ENCODE measurements around the gene CISD3.

CISD3 gene, protein sequence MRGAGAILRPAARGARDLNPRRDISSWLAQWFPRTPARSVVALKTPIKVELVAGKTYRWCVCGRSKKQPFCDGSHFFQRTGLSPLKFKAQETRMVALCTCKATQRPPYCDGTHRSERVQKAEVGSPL

DNA sequence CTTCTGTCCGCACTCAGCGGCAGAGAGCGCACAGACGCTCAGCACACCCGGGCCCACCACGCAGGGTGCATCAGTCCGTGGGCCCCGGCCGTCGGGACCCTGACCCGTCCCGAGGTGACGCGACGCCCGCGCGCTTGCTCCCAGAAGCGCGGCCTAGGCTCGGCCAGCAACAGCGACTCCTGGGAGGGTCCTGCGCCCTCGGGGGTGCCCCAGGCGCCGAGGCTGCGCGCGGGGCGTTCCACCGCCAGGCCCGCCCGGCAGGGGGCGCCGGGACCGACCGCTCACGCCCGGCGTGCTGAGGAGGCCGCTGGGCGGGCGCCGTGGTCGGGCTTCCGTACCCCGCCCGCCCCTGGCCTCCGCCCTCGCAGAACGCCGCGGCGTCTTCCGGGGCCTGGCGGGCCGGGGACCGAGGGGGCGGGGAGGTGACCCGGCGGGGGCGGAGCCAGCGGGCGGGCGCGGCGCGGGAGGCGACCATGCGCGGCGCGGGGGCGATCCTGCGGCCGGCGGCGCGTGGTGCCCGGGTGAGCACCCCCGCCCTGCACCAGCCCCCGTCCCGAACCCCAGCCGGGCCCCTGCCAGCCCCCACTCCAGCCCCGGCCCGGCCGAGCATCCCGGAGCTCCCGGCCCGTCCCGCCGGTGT, at the start of gene CISD3:
TSS of gene CISD3 (plus strand) at position 456 of the 640 bp plus-strand sequence. CDS start at position 474, 18 bp downstream.
- peak; percentile 57 to 84 (median 71) for DNase-seq (ENCODE audit: low read depth in 3 of 3)

GRCh38 chr17:38681096-38681495, 49.0 kb upstream of the CISD3 start:
- DNase-seq (ENCODE audit: low read depth in 3 of 3) = no peak

- DNase-seq (ENCODE audit: low read depth in 3 of 3) = no peak
Observed at GRCh38 chr17:38685491-38685890, 44.6 kb upstream of the CISD3 start.

GRCh38 chr17:38687286-38687685, 42.9 kb upstream of the CISD3 start:
- DNase-seq (ENCODE audit: low read depth in 3 of 3) = no peak

GRCh38 chr17:38690386-38690785, 39.8 kb upstream of the CISD3 start:
- DNase-seq (ENCODE audit: low read depth in 3 of 3) = no peak

- DNase-seq (ENCODE audit: low read depth in 3 of 3) = no peak
Observed at GRCh38 chr17:38691154-38691553, 39.0 kb upstream of the CISD3 start.

DNA sequence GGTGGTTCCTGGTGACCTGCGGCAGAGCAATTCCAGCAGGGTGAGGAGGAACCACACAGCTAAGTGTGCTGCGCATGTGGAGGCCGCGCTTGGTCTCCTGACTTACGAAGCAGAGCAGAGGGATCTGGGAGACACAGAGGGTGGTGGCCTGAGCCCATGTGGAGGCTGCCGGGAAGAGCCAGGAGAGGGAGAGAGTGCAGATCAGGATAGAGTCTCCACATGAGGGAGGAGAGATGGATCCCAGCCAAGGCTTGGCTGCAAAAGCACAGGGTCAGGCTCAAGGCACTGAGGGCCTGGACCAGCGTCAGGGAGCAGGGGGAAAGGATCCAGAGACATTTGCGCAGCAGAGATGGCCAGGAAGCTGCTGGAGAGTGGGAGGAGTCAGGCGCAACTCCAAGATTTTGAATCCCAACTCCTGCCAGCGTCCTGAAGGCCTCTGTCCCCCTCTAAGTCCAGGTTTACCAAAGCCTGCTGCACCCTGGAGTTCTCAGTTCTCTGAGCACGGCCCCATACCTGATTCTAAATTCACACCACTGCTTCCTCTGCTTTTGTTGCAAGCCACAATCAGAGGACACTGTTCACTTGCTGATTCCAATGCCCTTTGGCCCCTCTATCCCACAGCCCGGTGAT, 36.3 kb upstream of the CISD3 start:
- no peak for DNase-seq (ENCODE audit: low read depth in 3 of 3)

DNA sequence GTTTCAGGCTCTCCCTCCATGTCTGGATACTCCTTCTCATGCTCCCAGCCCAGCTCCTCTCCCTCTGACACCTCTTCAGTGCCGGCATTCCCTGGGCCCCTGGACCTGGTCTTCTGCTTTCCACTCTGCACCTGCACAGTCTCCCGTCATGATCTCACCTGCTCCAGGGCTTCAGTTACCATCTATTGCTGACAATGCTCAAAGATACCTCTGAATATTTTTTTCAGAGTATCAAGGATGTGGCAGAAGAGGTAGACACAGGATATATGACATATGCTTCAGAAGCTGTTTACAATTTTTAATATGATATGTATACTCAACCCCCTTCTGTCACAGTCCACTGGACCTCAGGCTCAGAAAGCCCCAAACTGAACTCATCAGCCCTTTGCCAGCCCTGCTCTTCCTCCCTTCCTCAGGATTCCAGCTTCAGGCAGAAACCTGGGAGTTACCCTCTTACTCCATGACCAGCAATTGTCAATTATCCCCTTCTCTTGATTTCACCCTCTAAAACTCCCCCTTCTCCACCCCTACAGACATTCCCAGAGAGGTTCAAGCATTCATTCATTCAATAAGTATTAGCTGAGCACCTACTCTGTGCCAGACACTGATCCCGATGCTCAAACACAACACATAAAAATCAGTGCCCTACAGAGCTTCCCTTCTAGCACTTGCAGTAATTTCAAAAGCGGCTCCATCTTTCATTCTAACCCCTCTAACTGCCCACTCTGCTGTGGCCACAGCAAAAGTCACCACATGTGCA, 32.9 kb upstream of the CISD3 start:
- no peak for DNase-seq (ENCODE audit: low read depth in 3 of 3)

- no peak for DNase-seq (ENCODE audit: low read depth in 3 of 3)
Observed at GRCh38 chr17:38698760-38699159, 31.4 kb upstream of the CISD3 start.

DNA sequence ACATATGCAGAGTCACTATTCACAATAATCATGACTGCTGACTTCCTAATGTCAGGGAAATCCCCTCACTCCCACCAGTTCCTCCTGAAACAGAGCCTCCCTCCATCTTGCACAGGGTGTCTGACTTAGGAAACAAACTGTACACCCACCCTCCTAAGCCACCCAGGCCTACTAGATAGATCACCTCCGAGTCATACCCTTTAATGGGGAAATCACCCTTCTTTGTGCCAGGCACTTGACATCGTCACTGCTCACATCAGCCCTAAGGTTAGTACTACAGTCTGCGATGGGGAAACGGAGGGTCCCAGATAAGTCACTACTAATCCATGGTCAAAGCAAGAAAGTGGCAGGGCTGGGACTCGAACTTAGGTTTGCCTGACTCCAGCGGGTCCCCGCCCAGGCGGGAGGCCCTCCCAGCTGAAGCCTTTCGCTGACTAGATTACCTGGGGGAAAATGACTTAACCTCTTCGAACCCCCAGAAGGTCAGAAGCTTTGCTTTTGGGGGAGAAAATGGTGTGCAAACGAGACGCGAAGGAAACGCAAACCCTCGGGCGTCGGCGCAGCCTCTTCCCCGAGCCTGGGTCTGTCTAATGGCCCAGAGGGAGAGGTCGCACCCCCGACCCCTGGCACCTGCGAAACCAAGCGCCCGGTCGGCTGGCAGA, 28.5 kb upstream of the CISD3 start:
- peak; percentile 72 to 85 (median 81) for DNase-seq (ENCODE audit: low read depth in 3 of 3)

- peak; percentile 52 to 80 (median 64) for DNase-seq (ENCODE audit: low read depth in 3 of 3)
Observed at GRCh38 chr17:38702166-38702915, 27.8 kb upstream of the CISD3 start.

DNA sequence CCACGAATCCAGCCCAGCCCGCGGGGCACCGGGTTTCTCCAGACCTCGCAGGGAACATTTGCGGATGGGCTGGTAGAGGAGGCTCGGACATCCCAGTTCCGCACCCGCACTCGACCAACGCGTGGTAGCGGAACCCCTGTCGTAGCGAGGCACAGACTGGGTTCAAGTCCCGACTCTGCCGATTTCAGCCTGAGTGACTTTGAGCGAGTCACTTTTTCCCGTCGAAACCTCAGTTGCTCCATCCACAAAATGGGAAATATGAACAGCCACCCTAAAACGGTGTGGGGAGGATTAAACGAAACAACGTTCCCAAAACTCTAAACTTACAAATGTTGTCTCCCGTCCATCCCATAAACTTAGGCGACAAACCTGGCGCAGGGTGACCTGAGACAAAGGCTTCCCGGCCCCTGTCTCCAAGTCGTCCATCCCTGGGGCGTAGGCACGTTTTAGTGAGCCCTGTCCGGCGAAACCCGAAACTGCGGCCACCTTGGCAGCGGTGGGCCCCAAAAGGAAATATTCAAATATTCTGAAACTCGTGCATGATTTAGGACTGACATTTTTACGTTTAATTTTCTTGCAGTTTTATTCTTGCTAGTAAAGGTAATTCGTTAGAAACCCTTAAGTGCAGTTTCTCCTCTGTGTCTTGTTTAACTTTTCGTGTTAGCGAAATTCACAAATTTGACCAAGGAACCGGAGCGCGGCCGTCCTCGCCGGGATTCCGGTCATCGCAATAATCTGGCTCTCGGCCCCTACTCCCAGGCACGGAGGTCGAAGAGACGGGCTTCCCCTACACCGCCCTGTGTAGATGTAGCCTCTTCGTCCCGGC, 27.0 kb upstream of the CISD3 start:
- DNase-seq (ENCODE audit: low read depth in 3 of 3) = peak in 1 of 3 experiments; percentile 39

GRCh38 chr17:38703742-38704605, 26.2 kb upstream of the CISD3 start:
- peak; percentile 74 to 95 (median 80) for DNase-seq (ENCODE audit: low read depth in 3 of 3)

DNA sequence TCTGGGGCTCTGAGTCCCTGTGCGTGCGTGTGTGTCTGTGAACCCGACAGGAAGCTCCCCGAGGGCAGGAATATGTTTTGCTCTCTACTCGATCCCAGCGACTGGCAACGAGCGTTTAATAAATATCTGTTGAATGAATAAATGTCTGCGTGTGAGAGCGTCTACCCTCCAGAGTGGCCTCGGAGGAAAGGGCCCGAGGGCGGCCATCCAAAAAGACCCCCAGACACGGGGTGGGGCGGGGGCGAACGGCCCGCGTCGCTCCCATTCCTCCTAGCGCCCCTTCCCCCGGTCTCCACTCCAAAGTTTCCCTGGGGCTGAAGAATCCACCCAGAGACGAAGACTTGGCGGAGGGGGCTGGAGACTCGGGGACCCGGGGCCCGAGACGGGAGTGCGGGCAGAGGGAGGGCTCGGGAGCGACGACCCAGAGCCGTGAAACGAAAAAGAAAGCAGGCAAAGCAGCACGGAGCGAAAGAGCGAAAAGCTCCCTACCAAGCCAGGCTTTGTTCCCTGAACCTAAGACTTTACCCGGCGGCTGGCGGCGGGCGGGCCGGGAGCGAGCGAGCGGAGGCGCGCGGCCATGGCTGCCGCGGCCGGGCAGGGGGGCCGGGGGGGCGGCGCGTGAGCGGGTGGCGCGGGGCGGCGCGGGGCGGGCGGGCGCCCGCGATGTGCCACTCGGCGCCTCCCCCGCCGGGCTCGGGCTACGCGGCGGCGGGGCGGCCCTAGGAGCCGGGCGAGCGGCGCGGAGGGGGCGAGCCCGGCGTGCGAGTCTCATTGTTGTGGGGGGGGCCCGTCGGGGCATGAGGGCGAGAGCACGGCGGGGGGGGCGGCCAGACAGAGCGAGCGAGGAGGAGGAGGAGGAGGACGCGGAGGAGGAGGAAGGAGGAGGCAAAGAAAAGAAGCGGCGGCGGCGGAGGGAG, 25.3 kb upstream of the CISD3 start, which contains the start of gene MLLT6:
TSS of gene MLLT6 (plus strand) at position 668 of the 917 bp plus-strand sequence. CDS start 360 bp downstream, outside the sequence.
- peak in 2 of 3 experiments; percentile 44 to 72 for DNase-seq (ENCODE audit: low read depth in 3 of 3)

- DNase-seq (ENCODE audit: low read depth in 3 of 3) = no peak
Observed at GRCh38 chr17:38705523-38705802, 24.7 kb upstream of the CISD3 start.

- peak in 1 of 3 experiments; percentile 40 for DNase-seq (ENCODE audit: low read depth in 3 of 3)
Observed at GRCh38 chr17:38705803-38706504, 24.2 kb upstream of the CISD3 start.

- DNase-seq (ENCODE audit: low read depth in 3 of 3) = peak in 1 of 3 experiments; percentile 41
Observed at GRCh38 chr17:38706505-38707216, 23.5 kb upstream of the CISD3 start.
